Memory B cell (primary cell): Measurements from ENCODE around the gene VPS50.

Source experiments
- ATAC-seq: fragments of 150-1000 bp; cut with Tn5 transposase; 2 replicates; pipeline ENCODE4 v1.10.0; 2021; ENCODE audit warnings: low read depth, mild to moderate bottlenecking, moderate library complexity
- DNase-seq, 2 donors: peaks; one replicate each; pipeline ENCODE4 v3.0.0; 2022; ENCODE audit warnings: low spot score in 2 of 2
- H3K27ac Mint-ChIP-seq: one replicate; pipeline ENCODE4 v1.8.0; 2022; ENCODE audit warnings: mild to moderate bottlenecking, moderate library complexity, mixed read lengths
- H3K27me3 Mint-ChIP-seq: one replicate; pipeline ENCODE4 v1.8.0; 2022; ENCODE audit warnings: mixed read lengths
- H3K36me3 Mint-ChIP-seq: one replicate; pipeline ENCODE4 v1.8.0; 2022; ENCODE audit warnings: mild to moderate bottlenecking, mixed read lengths
- H3K4me1 Mint-ChIP-seq: one replicate; pipeline ENCODE4 v1.8.0; 2022; ENCODE audit warnings: mixed read lengths
- H3K4me3 Mint-ChIP-seq: one replicate; pipeline ENCODE4 v1.8.0; 2022; ENCODE audit warnings: mild to moderate bottlenecking, moderate library complexity, mixed read lengths
- H3K9me3 Mint-ChIP-seq: one replicate; pipeline ENCODE4 v1.8.0; 2022; ENCODE audit warnings: mixed read lengths

VPS50 gene

GRCh38 chr7:93262535-93262934 is 30.4 kb downstream of the VPS50 start:
- DNase-seq (no peak), ATAC-seq (no peak)
- Mint-ChIP-seq H3K4me3 (no peak overlapping the region), H3K27ac (no peak overlapping the region), H3K9me3 (no peaks in the 10 kb centered on the region), H3K4me1 (no peaks in the 10 kb centered on the region), H3K27me3 (no peaks in the 10 kb centered on the region), H3K36me3 (peaks cover 20% of the 10 kb centered on the region)

- Mint-ChIP-seq H3K9me3 (no peaks in the 10 kb centered on the region), H3K36me3 (peaks cover 17% of the 10 kb centered on the region), H3K4me3 (no peak overlapping the region), H3K27me3 (no peaks in the 10 kb centered on the region), H3K27ac (no peak overlapping the region), H3K4me1 (peaks cover 5% of the 10 kb centered on the region)
- no peak for ATAC-seq
- no peak for DNase-seq
These were observed 33.1 kb downstream of the VPS50 start for GRCh38 chr7:93265220-93265619.

GRCh38 chr7:93279541-93279940 is 47.4 kb downstream of the VPS50 start:
- H3K9me3 Mint-ChIP-seq, result no peaks in the 10 kb centered on the region
- H3K4me3 Mint-ChIP-seq, result no peak overlapping the region
- no peak overlapping the region for H3K27ac Mint-ChIP-seq
- ATAC-seq (no peak), DNase-seq (no peak)
- H3K36me3 Mint-ChIP-seq, result peaks cover 33% of the 10 kb centered on the region
- no peaks in the 10 kb centered on the region for H3K27me3 Mint-ChIP-seq
- no peaks in the 10 kb centered on the region for H3K4me1 Mint-ChIP-seq

- Mint-ChIP-seq H3K27me3 (no peaks in the 10 kb centered on the region), H3K36me3 (peaks cover 13% of the 10 kb centered on the region), H3K9me3 (no peaks in the 10 kb centered on the region), H3K4me1 (no peaks in the 10 kb centered on the region), H3K4me3 (no peak overlapping the region), H3K27ac (no peak overlapping the region)
- DNase-seq (no peak), ATAC-seq (no peak)
These were observed 52.7 kb downstream of the VPS50 start for GRCh38 chr7:93284908-93285307.

GRCh38 chr7:93293229-93293628 is 61.1 kb downstream of the VPS50 start:
- Mint-ChIP-seq H3K27me3 (no peaks in the 10 kb centered on the region), H3K36me3 (peaks cover 13% of the 10 kb centered on the region), H3K9me3 (no peaks in the 10 kb centered on the region), H3K27ac (no peak overlapping the region), H3K4me1 (no peaks in the 10 kb centered on the region), H3K4me3 (no peak overlapping the region)
- no peak for ATAC-seq
- no peak for DNase-seq

DNA sequence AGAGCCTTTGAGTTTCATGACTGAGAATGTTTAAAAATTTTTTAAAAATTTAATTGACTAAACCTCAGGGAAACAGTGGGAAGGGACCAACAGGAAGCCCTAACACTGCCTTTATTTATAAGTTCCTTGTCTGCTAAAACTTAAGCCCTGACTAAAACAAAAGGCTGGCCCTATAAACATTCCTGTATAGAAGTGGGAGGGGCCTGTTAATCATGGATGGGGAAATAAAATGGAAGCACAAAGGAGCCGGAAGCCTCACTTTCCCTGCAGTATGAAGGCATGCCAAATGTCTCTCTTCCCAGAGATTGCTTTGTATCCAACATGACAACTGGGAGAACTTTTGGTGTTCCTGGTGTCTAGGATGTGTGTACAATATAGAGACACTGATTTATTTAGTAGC is 66.0 kb downstream of the VPS50 start:
- H3K4me3 Mint-ChIP-seq, result no peak overlapping the region
- peaks cover 16% of the 10 kb centered on the region for H3K36me3 Mint-ChIP-seq
- H3K4me1 Mint-ChIP-seq, result no peaks in the 10 kb centered on the region
- H3K27me3 Mint-ChIP-seq, result no peaks in the 10 kb centered on the region
- H3K9me3 Mint-ChIP-seq, result no peaks in the 10 kb centered on the region
- DNase-seq (no peak), ATAC-seq (no peak)
- no peak overlapping the region for H3K27ac Mint-ChIP-seq

GRCh38 chr7:93298671-93299070 is 66.5 kb downstream of the VPS50 start:
- DNase-seq (no peak), ATAC-seq (no peak)
- Mint-ChIP-seq H3K4me3 (no peak overlapping the region), H3K9me3 (no peaks in the 10 kb centered on the region), H3K36me3 (peaks cover 16% of the 10 kb centered on the region), H3K27ac (no peak overlapping the region), H3K27me3 (no peaks in the 10 kb centered on the region), H3K4me1 (no peaks in the 10 kb centered on the region)

DNA sequence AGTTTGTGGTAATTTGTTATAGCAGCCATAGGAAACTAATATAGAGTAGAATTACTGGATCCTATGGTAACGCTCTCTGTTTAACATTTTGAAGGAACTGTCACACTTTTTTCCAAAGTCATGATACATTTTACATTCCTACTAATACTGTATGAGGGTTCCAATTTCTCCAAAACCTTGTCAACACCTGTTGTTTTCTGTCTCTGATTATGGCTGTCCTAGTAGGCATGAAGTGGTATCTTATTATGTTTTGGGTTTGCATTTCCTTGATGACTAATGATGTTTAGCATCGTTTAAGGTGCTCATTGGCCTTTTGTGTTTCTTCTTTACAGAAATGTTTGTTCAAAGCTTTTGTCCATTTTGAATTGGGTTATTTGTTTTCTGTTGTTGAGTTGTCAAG is 69.6 kb downstream of the VPS50 start:
- Mint-ChIP-seq H3K9me3 (no peaks in the 10 kb centered on the region), H3K27me3 (no peaks in the 10 kb centered on the region), H3K27ac (peak overlapping the region; percentile 29), H3K36me3 (peaks cover 21% of the 10 kb centered on the region), H3K4me1 (no peaks in the 10 kb centered on the region), H3K4me3 (no peak overlapping the region)
- DNase-seq (no peak), ATAC-seq (no peak)

GRCh38 chr7:93307131-93307660 is 75.0 kb downstream of the VPS50 start:
- DNase-seq (no peak), ATAC-seq (no peak)
- Mint-ChIP-seq H3K36me3 (peaks cover 20% of the 10 kb centered on the region), H3K27me3 (no peaks in the 10 kb centered on the region), H3K27ac (no peak overlapping the region), H3K4me1 (no peaks in the 10 kb centered on the region), H3K4me3 (no peak overlapping the region), H3K9me3 (no peaks in the 10 kb centered on the region)

GRCh38 chr7:93307943-93308342 is 75.8 kb downstream of the VPS50 start:
- H3K4me1 Mint-ChIP-seq, result no peaks in the 10 kb centered on the region
- H3K9me3 Mint-ChIP-seq, result no peaks in the 10 kb centered on the region
- peaks cover 25% of the 10 kb centered on the region for H3K36me3 Mint-ChIP-seq
- H3K27ac Mint-ChIP-seq, result no peak overlapping the region
- no peak for ATAC-seq
- no peaks in the 10 kb centered on the region for H3K27me3 Mint-ChIP-seq
- no peak overlapping the region for H3K4me3 Mint-ChIP-seq
- no peak for DNase-seq

GRCh38 chr7:93310346-93310745 is 78.2 kb downstream of the VPS50 start:
- no peak overlapping the region for H3K27ac Mint-ChIP-seq
- H3K4me3 Mint-ChIP-seq, result no peak overlapping the region
- no peaks in the 10 kb centered on the region for H3K27me3 Mint-ChIP-seq
- no peak for DNase-seq
- ATAC-seq, result no peak
- H3K9me3 Mint-ChIP-seq, result no peaks in the 10 kb centered on the region
- peaks cover 26% of the 10 kb centered on the region for H3K36me3 Mint-ChIP-seq
- no peaks in the 10 kb centered on the region for H3K4me1 Mint-ChIP-seq

GRCh38 chr7:93314449-93314848 is 82.3 kb downstream of the VPS50 start:
- H3K27ac Mint-ChIP-seq, result no peak overlapping the region
- H3K4me3 Mint-ChIP-seq, result no peak overlapping the region
- no peaks in the 10 kb centered on the region for H3K9me3 Mint-ChIP-seq
- no peaks in the 10 kb centered on the region for H3K4me1 Mint-ChIP-seq
- DNase-seq (no peak), ATAC-seq (no peak)
- no peaks in the 10 kb centered on the region for H3K27me3 Mint-ChIP-seq
- H3K36me3 Mint-ChIP-seq, result peaks cover 30% of the 10 kb centered on the region

DNA sequence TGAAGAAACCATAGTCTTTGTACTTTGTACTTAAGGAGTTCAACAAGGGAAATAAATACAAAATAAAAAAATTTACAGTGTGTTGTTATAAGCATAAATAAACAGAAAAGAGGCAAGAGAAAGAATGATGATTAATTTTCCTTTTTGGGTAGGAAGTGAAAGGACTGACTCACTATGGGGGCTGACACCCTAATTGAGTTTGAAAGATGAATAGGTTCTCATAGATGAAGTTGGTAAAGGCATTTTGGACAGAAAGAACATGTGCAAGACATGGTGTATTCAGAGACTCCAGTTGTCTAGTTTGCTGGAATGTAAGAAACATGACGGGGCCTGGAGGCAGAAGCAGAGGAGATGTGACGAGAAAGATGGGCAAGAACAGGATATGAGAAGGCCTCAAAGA is 83.7 kb downstream of the VPS50 start:
- Mint-ChIP-seq H3K27me3 (no peaks in the 10 kb centered on the region), H3K27ac (no peak overlapping the region), H3K36me3 (peaks cover 31% of the 10 kb centered on the region), H3K4me1 (no peaks in the 10 kb centered on the region), H3K4me3 (no peak overlapping the region), H3K9me3 (no peaks in the 10 kb centered on the region)
- no peak for ATAC-seq
- no peak for DNase-seq

DNA sequence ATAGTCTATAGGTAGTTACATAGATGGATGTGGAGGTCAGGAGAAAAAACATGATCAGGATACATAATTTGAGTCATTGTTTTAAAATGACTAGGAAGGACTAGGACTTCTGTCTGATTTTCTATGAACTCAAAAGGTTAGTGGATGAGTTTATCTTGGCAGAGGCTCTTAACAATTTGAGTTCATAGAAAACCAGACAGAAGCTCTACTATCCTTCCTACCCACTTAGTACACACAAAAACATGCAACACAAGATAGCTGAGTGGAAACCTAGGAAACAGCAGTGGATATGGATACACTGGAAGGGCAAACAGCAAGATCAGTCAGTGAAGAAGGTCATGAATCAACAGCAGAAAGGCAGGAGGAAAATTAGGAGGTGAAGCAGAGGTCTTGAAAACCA is 84.6 kb downstream of the VPS50 start:
- H3K4me3 Mint-ChIP-seq, result no peak overlapping the region
- H3K36me3 Mint-ChIP-seq, result peaks cover 35% of the 10 kb centered on the region
- H3K9me3 Mint-ChIP-seq, result no peaks in the 10 kb centered on the region
- H3K27ac Mint-ChIP-seq, result no peak overlapping the region
- DNase-seq (no peak), ATAC-seq (no peak)
- no peaks in the 10 kb centered on the region for H3K27me3 Mint-ChIP-seq
- no peaks in the 10 kb centered on the region for H3K4me1 Mint-ChIP-seq

- Mint-ChIP-seq H3K27me3 (no peaks in the 10 kb centered on the region), H3K9me3 (no peaks in the 10 kb centered on the region), H3K36me3 (peaks cover 28% of the 10 kb centered on the region), H3K4me1 (no peaks in the 10 kb centered on the region), H3K27ac (peak overlapping the region; percentile 52), H3K4me3 (no peak overlapping the region)
- ATAC-seq (no peak), DNase-seq (no peak)
These were observed 88.7 kb downstream of the VPS50 start for GRCh38 chr7:93320887-93321286.
